IMR-90 (cell line): Measurements from ENCODE around the gene BCL11B. TPM values are rescaled to one million over a fixed set of nuclear protein-coding genes. Genes with fewer than 3 reads are reported as not detected.

Experiments
- ATAC-seq: fragments of 200-7000 bp; cut with Tn5 transposase; 2 replicates; pipeline ENCODE4 v1.9.1; 2020; ENCODE audit warnings: low read depth, mild to moderate bottlenecking, moderate library complexity
- BruUV-seq: library from RNA; stranded (reverse); fragments of 400-500 nt; replicated peaks from 2 replicates; lab custom pipeline; 2021; lab: Mats Ljungman, UMichigan
- CTCF ChIA-PET: fragments of 300-600 bp; formaldehyde crosslinking; extraction: SDS; loops from one replicate; lab custom pipeline; 2021; ENCODE audit warnings: antibody characterized with exemption; lab: Yijun Ruan, JAX
- POLR2A ChIA-PET: fragments of 300-600 bp; sonication (Branson Sonifier 250); formaldehyde crosslinking; loops from one replicate; lab custom pipeline; 2022; ENCODE audit warnings: antibody characterized with exemption; ENCODE audit not compliant: unreplicated experiment; lab: Charles Lee
- DNase-seq: peaks from one replicate; pipeline ENCODE4 v3.0.0; 2013
- H2AFZ ChIP-seq: replicated peaks from 2 replicates; pipeline ENCODE3; 2013; ENCODE audit warnings: low read length, mild to moderate bottlenecking; ENCODE audit not compliant: poor library complexity
- H2AK5ac ChIP-seq: 2 replicates; pipeline ENCODE4 v1.6.1; 2013; ENCODE audit warnings: low read depth, low read length, inconsistent platforms
- H2AK9ac ChIP-seq: replicated peaks from 2 replicates; pipeline ENCODE3; 2013; ENCODE audit warnings: mild to moderate bottlenecking, low read depth, low read length, moderate library complexity; ENCODE audit not compliant: poor library complexity
- H2BK120ac ChIP-seq: 2 replicates; pipeline ENCODE4 v1.6.1; 2013; ENCODE audit warnings: low read depth, low read length, inconsistent platforms
- H2BK15ac ChIP-seq: 3 replicates; pipeline ENCODE4 v1.6.1; 2013; ENCODE audit warnings: low read depth, low read length, inconsistent platforms
- H2BK20ac ChIP-seq: 2 replicates; pipeline ENCODE4 v1.6.1; 2013; ENCODE audit warnings: low read depth, mild to moderate bottlenecking, inconsistent platforms, low read length, moderate library complexity
- H2BK5ac ChIP-seq: 2 replicates; pipeline ENCODE4 v1.6.1; 2013; ENCODE audit warnings: mild to moderate bottlenecking, low read depth, low read length, inconsistent platforms; ENCODE audit not compliant: poor library complexity, severe bottlenecking
- H3K14ac ChIP-seq: replicated peaks from 2 replicates; pipeline ENCODE4 v1.6.1; 2013; ENCODE audit warnings: low read depth, low read length, inconsistent platforms
- H3K18ac ChIP-seq: 2 replicates; pipeline ENCODE4 v1.6.1; 2013; ENCODE audit warnings: low read depth, low read length, control low read depth
- H3K23ac ChIP-seq: 2 replicates; pipeline ENCODE4 v1.6.1; 2013; ENCODE audit warnings: low read depth, low read length, inconsistent platforms
- H3K27ac ChIP-seq: 2 replicates; pipeline ENCODE4 v1.5.1; 2013; ENCODE audit warnings: mild to moderate bottlenecking, control low read depth, low read length; ENCODE audit not compliant: insufficient read depth
- H3K27me3 ChIP-seq: 2 replicates; pipeline ENCODE4 v1.6.1; 2013; ENCODE audit warnings: low read length; ENCODE audit not compliant: control insufficient read depth, insufficient read depth
- H3K36me3 ChIP-seq: 2 replicates; pipeline ENCODE4 v1.6.1; 2013; ENCODE audit warnings: low read length, mixed read lengths; ENCODE audit not compliant: control insufficient read depth, insufficient read depth
- H3K4ac ChIP-seq: 2 replicates; pipeline ENCODE4 v1.6.1; 2013; ENCODE audit warnings: low read depth, low read length, inconsistent platforms
- H3K4me1 ChIP-seq: 2 replicates; pipeline ENCODE4 v1.6.1; 2013; ENCODE audit warnings: low read length, mixed read lengths; ENCODE audit not compliant: control insufficient read depth, insufficient read depth
- H3K4me2 ChIP-seq: 2 replicates; pipeline ENCODE4 v1.6.1; 2013; ENCODE audit warnings: low read depth, mild to moderate bottlenecking, control low read depth, low read length, moderate library complexity
- H3K4me3 ChIP-seq: 2 replicates; pipeline ENCODE4 v1.5.1; 2013; ENCODE audit warnings: low read depth, mild to moderate bottlenecking, control low read depth, low read length, moderate library complexity; ENCODE audit not compliant: insufficient read depth
- H3K56ac ChIP-seq: 2 replicates; pipeline ENCODE4 v1.6.1; 2013; ENCODE audit warnings: low read length, inconsistent platforms; ENCODE audit not compliant: insufficient read depth; ENCODE audit errors: extremely low read depth
- H3K79me1 ChIP-seq, 2 experiments: 2 replicates each; pipeline ENCODE4 v1.6.1; 2013; ENCODE audit warnings: low read length in 2 of 2, inconsistent platforms in 1 of 2, low read depth in 1 of 2
- H3K9ac ChIP-seq: 2 replicates; pipeline ENCODE4 v1.6.1; 2013; ENCODE audit warnings: low read depth, low read length, control low read depth
- H3K9me1 ChIP-seq: 2 replicates; pipeline ENCODE4 v1.6.1; 2013; ENCODE audit warnings: low read length, inconsistent platforms; ENCODE audit not compliant: insufficient read depth
- H3K9me3 ChIP-seq: 2 replicates; pipeline ENCODE4 v1.6.1; 2013; ENCODE audit warnings: low read length; ENCODE audit not compliant: control insufficient read depth, insufficient read depth
- H4K20me1 ChIP-seq: 2 replicates; pipeline ENCODE4 v1.6.1; 2013; ENCODE audit warnings: low read length, inconsistent platforms; ENCODE audit not compliant: insufficient read depth
- H4K5ac ChIP-seq: 2 replicates; pipeline ENCODE4 v1.6.1; 2013; ENCODE audit warnings: mild to moderate bottlenecking, low read depth, low read length, control low read depth
- H4K8ac ChIP-seq, 2 experiments: 2 replicates each; pipeline ENCODE4 v1.6.1; 2013; ENCODE audit warnings: low read depth in 2 of 2, low read length in 2 of 2, control low read depth in 1 of 2, inconsistent platforms in 1 of 2
- H4K91ac ChIP-seq: 2 replicates; pipeline ENCODE4 v1.6.1; 2013; ENCODE audit warnings: low read depth, low read length, inconsistent platforms; ENCODE audit not compliant: insufficient read depth
- BHLHE40 ChIP-seq: fragments of 150-350 bp; IDR thresholded peaks from 2 replicates; pipeline ENCODE4 v1.6.1; 2016; ENCODE audit warnings: mild to moderate bottlenecking, low read depth, low read length
- CEBPB ChIP-seq: IDR thresholded peaks from 2 replicates; pipeline ENCODE4 v1.6.1; 2012; ENCODE audit warnings: low read depth, low read length, improper control_type of control experiment
- CHD1 ChIP-seq: IDR thresholded peaks from 2 replicates; pipeline ENCODE4 v1.6.1; 2012; ENCODE audit warnings: low read depth, low read length, improper control_type of control experiment
- FOS ChIP-seq: fragments of 150-350 bp; IDR thresholded peaks from 2 replicates; pipeline ENCODE4 v1.6.1; 2016; ENCODE audit warnings: low read depth, low read length
- MAFK ChIP-seq: IDR thresholded peaks from 2 replicates; pipeline ENCODE4 v1.6.1; 2012; ENCODE audit warnings: low read depth, low read length, improper control_type of control experiment
- MAZ ChIP-seq: IDR thresholded peaks from 2 replicates; pipeline ENCODE4 v1.6.1; 2012; ENCODE audit warnings: low read depth, mild to moderate bottlenecking, low read length, improper control_type of control experiment, moderate library complexity, borderline replicate concordance
- MXI1 ChIP-seq: IDR thresholded peaks from 2 replicates; pipeline ENCODE4 v1.6.1; 2012; ENCODE audit warnings: low read depth, mild to moderate bottlenecking, low read length, moderate library complexity, borderline replicate concordance
- NFE2L2 ChIP-seq: fragments of 150-350 bp; IDR thresholded peaks from 2 replicates; pipeline ENCODE4 v1.6.1; 2016; ENCODE audit warnings: low read depth, mild to moderate bottlenecking, low read length
- POLR2A ChIP-seq: IDR thresholded peaks from 2 replicates; pipeline ENCODE4 v1.6.1; 2012; ENCODE audit warnings: mild to moderate bottlenecking, low read depth, low read length
- RAD21 ChIP-seq: IDR thresholded peaks from 2 replicates; pipeline ENCODE4 v1.6.1; 2012; ENCODE audit warnings: low read length, improper control_type of control experiment
- RCOR1 ChIP-seq: IDR thresholded peaks from 2 replicates; pipeline ENCODE4 v1.6.1; 2012; ENCODE audit warnings: mild to moderate bottlenecking, low read length, improper control_type of control experiment; ENCODE audit not compliant: insufficient replicate concordance
- RFX5 ChIP-seq: IDR thresholded peaks from 2 replicates; pipeline ENCODE4 v1.8.0; 2012; ENCODE audit warnings: low read depth, mild to moderate bottlenecking, low read length, moderate library complexity
- SMC3 ChIP-seq: fragments of 150-350 bp; IDR thresholded peaks from 2 replicates; pipeline ENCODE4 v1.6.1; 2016; ENCODE audit warnings: low read depth, mild to moderate bottlenecking, antibody characterized with exemption, low read length, moderate library complexity
- WGBS, 2 experiments: methylation state at CpG; one replicate each; pipeline versions ENCODE4 v1.1.5 to v1.1.7; 2013; ENCODE audit warnings: missing lambda C conversion rate in 2 of 2; ENCODE audit not compliant: insufficient read length in 1 of 2; ENCODE audit errors: extremely low coverage in 2 of 2; 5-methylcytosine and 5-hydroxymethylcytosine counted together
- dilution Hi-C: fragments of 300-500 bp; cut with HindIII; formaldehyde crosslinking; loops from one replicate; pipeline ENCODE4 v1.14.3; 2018; ENCODE audit warnings: low sequenced_read_pairs; ENCODE audit not compliant: unreplicated experiment
- in situ Hi-C: fragments of 300-500 bp; cut with MboI; formaldehyde crosslinking; loops from 3 replicates; pipeline ENCODE4 v1.14.3; 2019; ENCODE audit warnings: low sequenced_read_pairs, inconsistent platforms, mixed read lengths
- intact Hi-C: fragments of 100-400 bp; cut with micrococcal nuclease; formaldehyde crosslinking; loops from 2 replicates; pipeline ENCODE4 v1.10.0; 2022
- polyA plus RNA-seq, 3 experiments: library from polyadenylated mRNA; depleted of rRNA; stranded (reverse); fragments of >200 nt; gene quantifications; 2 replicates each; pipeline ENCODE4 v1.2.3, GENCODE V29; 2012; ENCODE audit warnings: low replicate concordance in 1 of 3
- total RNA-seq: library from RNA; depleted of rRNA; stranded (reverse); fragments of >200 nt; gene quantifications from 2 replicates; pipeline ENCODE4 v1.2.3, GENCODE V29; 2012
- TF ChIP-seq, protein P1 (sequence below): fragments of 150-350 bp; IDR thresholded peaks from 2 replicates; pipeline ENCODE4 v1.6.1; 2017; ENCODE audit warnings: mild to moderate bottlenecking, antibody characterized with exemption, low read length, low read depth
- TF ChIP-seq, protein P2 (sequence below): fragments of 150-350 bp; IDR thresholded peaks from 2 replicates; pipeline ENCODE4 v1.6.1; 2016; ENCODE audit warnings: low read depth, mild to moderate bottlenecking, low read length, moderate library complexity, borderline replicate concordance
- TF ChIP-seq, protein P3 (sequence below): conservative IDR thresholded peaks from 2 replicates; pipeline ENCODE4 v1.5.1; 2012; ENCODE audit warnings: mild to moderate bottlenecking, low read depth, low read length, improper control_type of control experiment

The BCL11B gene
- total and polyA plus RNA-seq, 2 of the 4 experiments (the other 2 are of a cell fraction) = under 0.01 TPM; not detected in 1

DNA sequence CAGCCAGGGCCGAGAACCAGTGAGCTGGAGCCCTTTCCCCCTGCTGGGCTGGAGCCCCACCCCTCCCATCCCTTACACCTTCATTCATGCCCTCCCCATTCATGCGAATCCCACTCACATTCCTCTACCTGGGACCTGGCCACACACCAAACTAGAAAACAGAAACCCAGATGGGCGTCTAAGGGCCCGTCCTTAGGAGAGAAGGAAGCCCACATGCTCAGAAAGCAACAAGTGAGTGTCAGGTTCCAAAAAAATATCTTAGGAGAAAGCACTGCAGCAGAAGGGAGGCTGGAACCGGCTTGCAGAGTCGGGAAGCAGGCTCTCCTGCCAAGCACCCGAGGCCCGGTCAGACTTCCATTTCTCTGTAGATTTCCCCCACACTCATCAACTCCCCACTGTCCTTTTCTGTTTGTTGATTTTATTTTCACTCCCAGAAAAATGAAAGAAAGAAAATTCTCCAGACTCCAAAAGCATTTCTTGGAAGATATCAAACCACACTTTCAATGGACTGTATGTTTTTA is 13.6 kb downstream of the BCL11B start:
- no peaks in the 10 kb centered on the region for H3K9me1 ChIP-seq
- no peak overlapping the region for H3K56ac ChIP-seq
- no peak overlapping the region for H3K18ac ChIP-seq
- no peak overlapping the region for H3K4ac ChIP-seq
- in situ Hi-C loops = no loop called here
- no peak overlapping the region for H4K91ac ChIP-seq
- no peak overlapping the region for H2AK9ac ChIP-seq
- intact Hi-C loops = no loop called here
- no peak overlapping the region for H3K27ac ChIP-seq
- whole genome bisulfite sequencing, 2 experiments = 5% methylated on average over 3 of the region's 8 CpGs; no CpG with 5 or more reads in 1 of the 2 experiments
- H3K36me3 ChIP-seq = no peaks in the 10 kb centered on the region
- H3K4me1 ChIP-seq = no peaks in the 10 kb centered on the region
- H3K9ac ChIP-seq = no peak overlapping the region
- H4K20me1 ChIP-seq = no peaks in the 10 kb centered on the region
- DNase-seq = no peak
- no peak overlapping the region for H3K14ac ChIP-seq
- dilution Hi-C loops = no loop called here
- H3K9me3 ChIP-seq = no peaks in the 10 kb centered on the region
- H2BK15ac ChIP-seq = no peak overlapping the region
- no peak overlapping the region for H2BK20ac ChIP-seq
- no peak for ATAC-seq
- BruUV-seq = no TSS peak
- ChIA-PET POLR2A (no interaction called here), CTCF (no interaction called here)
- H2BK5ac ChIP-seq = no peak overlapping the region
- no peak overlapping the region for H2AK5ac ChIP-seq
- no peak overlapping the region for H3K4me2 ChIP-seq
- TF ChIP-seq CHD1 = no peak
- no peak for TF ChIP-seq RAD21
- no peak for TF ChIP-seq NFE2L2
- TF ChIP-seq MAZ = no peak
- TF ChIP-seq, protein P1, sequence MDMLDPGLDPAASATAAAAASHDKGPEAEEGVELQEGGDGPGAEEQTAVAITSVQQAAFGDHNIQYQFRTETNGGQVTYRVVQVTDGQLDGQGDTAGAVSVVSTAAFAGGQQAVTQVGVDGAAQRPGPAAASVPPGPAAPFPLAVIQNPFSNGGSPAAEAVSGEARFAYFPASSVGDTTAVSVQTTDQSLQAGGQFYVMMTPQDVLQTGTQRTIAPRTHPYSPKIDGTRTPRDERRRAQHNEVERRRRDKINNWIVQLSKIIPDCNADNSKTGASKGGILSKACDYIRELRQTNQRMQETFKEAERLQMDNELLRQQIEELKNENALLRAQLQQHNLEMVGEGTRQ = no peak
- TF ChIP-seq RFX5 = no peak
- no peak for TF ChIP-seq RCOR1
- no peak for TF ChIP-seq SMC3
- TF ChIP-seq CEBPB = no peak
- TF ChIP-seq, protein P2, sequence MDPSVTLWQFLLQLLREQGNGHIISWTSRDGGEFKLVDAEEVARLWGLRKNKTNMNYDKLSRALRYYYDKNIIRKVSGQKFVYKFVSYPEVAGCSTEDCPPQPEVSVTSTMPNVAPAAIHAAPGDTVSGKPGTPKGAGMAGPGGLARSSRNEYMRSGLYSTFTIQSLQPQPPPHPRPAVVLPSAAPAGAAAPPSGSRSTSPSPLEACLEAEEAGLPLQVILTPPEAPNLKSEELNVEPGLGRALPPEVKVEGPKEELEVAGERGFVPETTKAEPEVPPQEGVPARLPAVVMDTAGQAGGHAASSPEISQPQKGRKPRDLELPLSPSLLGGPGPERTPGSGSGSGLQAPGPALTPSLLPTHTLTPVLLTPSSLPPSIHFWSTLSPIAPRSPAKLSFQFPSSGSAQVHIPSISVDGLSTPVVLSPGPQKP = no peak
- TF ChIP-seq FOS = no peak
- TF ChIP-seq POLR2A = no peak
- TF ChIP-seq MXI1 = no peak
- TF ChIP-seq MAFK = no peak
- TF ChIP-seq BHLHE40 = no peak
- TF ChIP-seq, protein P3, sequence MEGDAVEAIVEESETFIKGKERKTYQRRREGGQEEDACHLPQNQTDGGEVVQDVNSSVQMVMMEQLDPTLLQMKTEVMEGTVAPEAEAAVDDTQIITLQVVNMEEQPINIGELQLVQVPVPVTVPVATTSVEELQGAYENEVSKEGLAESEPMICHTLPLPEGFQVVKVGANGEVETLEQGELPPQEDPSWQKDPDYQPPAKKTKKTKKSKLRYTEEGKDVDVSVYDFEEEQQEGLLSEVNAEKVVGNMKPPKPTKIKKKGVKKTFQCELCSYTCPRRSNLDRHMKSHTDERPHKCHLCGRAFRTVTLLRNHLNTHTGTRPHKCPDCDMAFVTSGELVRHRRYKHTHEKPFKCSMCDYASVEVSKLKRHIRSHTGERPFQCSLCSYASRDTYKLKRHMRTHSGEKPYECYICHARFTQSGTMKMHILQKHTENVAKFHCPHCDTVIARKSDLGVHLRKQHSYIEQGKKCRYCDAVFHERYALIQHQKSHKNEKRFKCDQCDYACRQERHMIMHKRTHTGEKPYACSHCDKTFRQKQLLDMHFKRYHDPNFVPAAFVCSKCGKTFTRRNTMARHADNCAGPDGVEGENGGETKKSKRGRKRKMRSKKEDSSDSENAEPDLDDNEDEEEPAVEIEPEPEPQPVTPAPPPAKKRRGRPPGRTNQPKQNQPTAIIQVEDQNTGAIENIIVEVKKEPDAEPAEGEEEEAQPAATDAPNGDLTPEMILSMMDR = no peak
- H4K5ac ChIP-seq = no peak overlapping the region
- peaks cover 12% of the 10 kb centered on the region for H3K27me3 ChIP-seq
- no peak overlapping the region for H2AFZ ChIP-seq
- no peaks in the 10 kb centered on the region for H3K79me1 ChIP-seq
- no peak overlapping the region for H3K23ac ChIP-seq
- H3K4me3 ChIP-seq = no peak overlapping the region
- no peak overlapping the region for H2BK120ac ChIP-seq
- no peak overlapping the region for H4K8ac ChIP-seq
